ENCODE results near the gene RASSF4. TPM values are rescaled to one million over a fixed set of nuclear protein-coding genes. Genes with fewer than 3 reads are reported as not detected.
A peak's percentile ranks its signal among the peaks of the same experiment; 100 is the strongest.

The RASSF4 gene
- total RNA-seq, 1 experiment from 2014 or later = 9.1 TPM

DNA sequence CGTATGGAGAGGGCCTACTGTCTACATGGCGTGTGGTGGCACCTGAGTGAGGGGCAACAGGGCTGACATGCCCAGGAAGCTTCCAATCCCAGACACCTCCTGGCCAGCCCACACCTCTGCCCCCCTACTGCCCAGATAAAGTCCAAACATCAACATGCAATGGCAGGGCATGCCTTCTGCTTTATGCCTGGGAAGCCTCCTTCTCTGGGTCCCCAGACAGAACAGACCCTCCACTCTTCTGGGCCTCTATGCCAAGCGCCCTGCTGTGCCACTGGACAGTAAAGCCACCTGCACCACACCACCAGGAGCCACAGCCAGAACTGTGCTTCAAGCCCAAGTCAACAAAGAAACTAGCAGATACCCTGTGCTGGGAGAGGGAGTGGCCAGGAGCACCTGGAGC lies 36.0 kb upstream of the RASSF4 start:
- Histone ChIP-seq H3K36me3 (replicated peaks; ENCODE audit: control insufficient read depth, insufficient read depth, low read length) (no peaks in the 10 kb centered on the region), H3K27me3 (ENCODE audit: control insufficient read depth, insufficient read depth, low read length) (no peaks in the 10 kb centered on the region), H3K4me3 (ENCODE audit: insufficient read depth, low read depth, low read length) (no peak overlapping the region)
- no peak for DNase-seq

DNA sequence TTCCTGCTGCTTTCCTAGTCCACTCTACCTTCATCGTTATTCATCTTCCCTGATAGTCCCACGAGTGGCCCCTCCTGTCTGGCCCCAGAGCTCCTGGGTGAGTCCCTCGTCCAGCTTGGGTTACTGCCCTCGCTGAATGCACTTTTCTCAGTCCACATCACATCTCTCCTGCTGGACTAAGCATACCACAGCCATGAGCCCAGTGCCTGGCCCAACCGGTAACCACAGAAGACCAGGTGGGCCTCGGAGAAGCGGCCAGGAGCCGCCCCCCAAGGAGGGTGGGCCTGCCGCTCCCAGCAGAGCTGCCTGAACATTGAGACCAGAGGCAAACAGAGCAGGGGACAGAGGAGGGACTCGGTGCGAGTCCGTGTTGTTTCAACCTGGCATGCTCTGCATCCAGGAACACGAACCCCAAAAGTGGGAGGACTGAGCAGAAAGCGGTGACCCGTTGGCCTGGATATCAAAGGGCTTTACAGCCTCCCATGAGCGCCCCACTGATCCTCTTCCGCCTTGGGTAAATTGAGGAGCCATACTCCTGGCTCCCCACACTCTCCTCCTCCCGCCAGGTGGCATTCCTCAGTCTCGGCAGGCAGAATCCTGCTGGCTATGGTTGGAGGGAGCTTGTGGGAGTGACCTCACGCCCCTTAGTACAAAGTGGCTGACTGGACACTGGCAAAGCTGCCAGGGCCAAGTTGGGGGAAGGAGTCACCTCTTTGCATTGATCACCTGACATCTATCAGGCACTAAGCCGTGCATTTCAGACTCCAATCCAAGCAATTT lies 35.2 kb upstream of the RASSF4 start:
- DNase-seq = peak; percentile 44
- H3K27me3 ChIP-seq (ENCODE audit: control insufficient read depth, insufficient read depth, low read length) = no peaks in the 10 kb centered on the region
- H3K4me3 ChIP-seq (ENCODE audit: insufficient read depth, low read depth, low read length) = no peak overlapping the region
- no peaks in the 10 kb centered on the region for H3K36me3 ChIP-seq (replicated peaks; ENCODE audit: control insufficient read depth, insufficient read depth, low read length)

DNA sequence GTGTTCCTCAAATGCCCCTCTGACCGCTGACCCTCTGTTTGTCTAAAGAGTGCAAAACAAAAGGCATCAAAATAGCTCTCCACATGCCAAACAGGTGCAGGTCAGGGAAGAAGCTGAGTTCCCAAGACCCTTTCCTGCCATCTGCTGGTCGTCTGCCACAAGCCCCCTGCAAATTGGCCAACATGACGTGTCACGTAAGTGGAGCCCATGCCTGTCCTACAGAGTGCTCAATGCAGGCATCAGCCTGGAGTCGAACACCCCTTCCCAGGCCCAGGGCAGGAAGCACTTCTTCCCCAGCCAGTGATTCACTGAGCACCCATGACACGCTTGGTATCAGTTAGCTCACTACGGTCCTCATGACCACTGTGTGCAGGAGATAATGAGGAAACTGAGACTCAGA lies 34.4 kb upstream of the RASSF4 start:
- H3K4me3 ChIP-seq (ENCODE audit: insufficient read depth, low read depth, low read length) = no peak overlapping the region
- no peaks in the 10 kb centered on the region for H3K36me3 ChIP-seq (replicated peaks; ENCODE audit: control insufficient read depth, insufficient read depth, low read length)
- H3K27me3 ChIP-seq (ENCODE audit: control insufficient read depth, insufficient read depth, low read length) = no peaks in the 10 kb centered on the region
- peak; percentile 88 for DNase-seq

DNA sequence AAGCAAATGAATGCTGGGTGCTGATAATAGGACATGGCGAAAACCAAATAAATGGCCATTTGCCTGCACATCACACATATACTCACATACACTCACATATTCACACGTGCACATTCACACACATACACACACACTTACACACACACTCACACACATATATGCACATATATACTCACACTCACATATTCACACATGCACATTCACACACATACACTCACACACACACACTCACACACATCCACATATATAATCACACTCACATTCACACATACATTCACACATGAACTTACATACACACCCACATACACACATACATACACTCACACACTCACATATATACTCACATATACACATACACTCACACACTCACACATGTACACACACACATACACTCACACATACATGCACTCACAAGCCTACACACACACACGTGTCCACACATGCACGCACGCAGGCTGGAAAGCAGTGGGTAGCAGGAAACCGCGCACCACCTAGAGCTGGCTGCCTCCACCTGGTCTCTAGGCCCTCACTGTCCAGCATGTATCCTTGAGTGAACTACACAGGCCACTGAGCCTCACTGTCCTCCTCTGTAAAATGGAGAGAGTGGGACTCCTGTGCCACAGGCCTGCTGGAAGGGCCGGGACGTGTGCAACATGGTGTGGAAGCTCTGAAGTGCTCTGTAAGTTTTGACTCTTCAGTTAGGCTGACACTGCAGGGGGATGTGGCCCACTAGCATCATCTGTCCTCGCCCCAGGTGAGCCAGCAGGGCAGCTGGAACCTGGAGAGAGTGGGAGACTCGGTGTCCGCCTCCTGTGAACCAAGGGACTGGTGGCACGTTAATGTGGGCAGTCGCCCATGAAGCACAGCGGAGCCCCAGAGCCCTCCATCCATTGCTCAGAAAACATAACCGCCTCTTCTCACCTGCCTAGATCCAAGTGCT lies 33.5 kb upstream of the RASSF4 start:
- Histone ChIP-seq H3K36me3 (replicated peaks; ENCODE audit: control insufficient read depth, insufficient read depth, low read length) (no peaks in the 10 kb centered on the region), H3K27me3 (ENCODE audit: control insufficient read depth, insufficient read depth, low read length) (no peaks in the 10 kb centered on the region)
- no peak for DNase-seq

DNA sequence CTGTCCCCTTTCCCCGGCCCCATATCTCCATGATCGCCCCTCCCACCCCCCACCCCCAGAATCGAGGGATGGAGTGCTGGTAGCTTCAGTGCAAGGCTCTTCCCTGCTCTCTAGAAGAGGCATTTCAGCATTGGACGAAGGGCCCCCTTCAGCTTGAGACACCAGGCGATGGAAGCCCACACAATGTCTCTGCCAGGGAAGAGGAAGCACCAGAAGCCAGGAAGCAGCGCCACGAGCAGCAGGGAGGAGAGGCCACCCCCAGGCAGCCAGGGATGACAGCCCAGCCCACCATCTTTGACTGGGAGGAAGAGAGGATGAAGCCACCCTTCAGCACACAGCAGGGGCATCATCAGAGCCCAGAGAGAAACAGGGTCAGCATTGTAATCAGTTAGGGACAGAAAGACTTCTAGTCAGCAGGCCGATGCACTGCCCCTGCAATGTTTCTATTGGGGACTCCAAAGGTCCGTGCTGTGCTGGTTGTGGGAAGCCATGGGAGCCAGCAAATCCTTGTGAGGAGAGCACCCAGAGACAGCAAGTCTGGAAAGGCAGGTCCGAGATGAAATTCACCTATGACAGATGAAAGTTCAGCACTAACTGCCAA lies 32.8 kb upstream of the RASSF4 start:
- Histone ChIP-seq H3K36me3 (replicated peaks; ENCODE audit: control insufficient read depth, insufficient read depth, low read length) (no peaks in the 10 kb centered on the region), H3K4me3 (ENCODE audit: insufficient read depth, low read depth, low read length) (no peak overlapping the region), H3K27me3 (ENCODE audit: control insufficient read depth, insufficient read depth, low read length) (no peaks in the 10 kb centered on the region)
- DNase-seq = peak; percentile 22

More for the DNA sequence above, 33.5 kb upstream of the RASSF4 start:
- H3K4me3 ChIP-seq (ENCODE audit: insufficient read depth, low read depth, low read length) = no peak overlapping the region

DNA sequence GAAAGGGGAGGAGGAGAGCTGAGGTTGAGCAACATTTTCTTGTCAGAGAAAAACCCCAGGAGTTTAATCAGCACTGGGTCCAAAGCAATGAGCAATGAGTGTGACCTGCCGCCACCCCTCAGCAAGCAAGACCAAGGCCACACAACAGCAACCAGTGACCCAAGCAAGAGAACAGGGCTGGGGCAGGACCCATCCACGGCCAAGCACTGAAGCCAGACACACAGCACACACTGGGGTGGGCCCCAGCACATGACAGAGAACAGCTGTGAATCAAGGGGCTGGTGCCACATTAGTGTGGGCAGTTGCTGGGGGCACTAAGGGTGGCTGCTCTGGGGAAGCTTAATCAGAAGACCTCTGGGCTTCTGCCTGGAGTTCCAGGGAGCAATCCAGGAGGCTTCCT lies 32.2 kb upstream of the RASSF4 start:
- Histone ChIP-seq H3K27me3 (ENCODE audit: control insufficient read depth, insufficient read depth, low read length) (no peaks in the 10 kb centered on the region), H3K4me3 (ENCODE audit: insufficient read depth, low read depth, low read length) (no peak overlapping the region), H3K36me3 (replicated peaks; ENCODE audit: control insufficient read depth, insufficient read depth, low read length) (no peaks in the 10 kb centered on the region)
- peak; percentile 8 for DNase-seq

DNA sequence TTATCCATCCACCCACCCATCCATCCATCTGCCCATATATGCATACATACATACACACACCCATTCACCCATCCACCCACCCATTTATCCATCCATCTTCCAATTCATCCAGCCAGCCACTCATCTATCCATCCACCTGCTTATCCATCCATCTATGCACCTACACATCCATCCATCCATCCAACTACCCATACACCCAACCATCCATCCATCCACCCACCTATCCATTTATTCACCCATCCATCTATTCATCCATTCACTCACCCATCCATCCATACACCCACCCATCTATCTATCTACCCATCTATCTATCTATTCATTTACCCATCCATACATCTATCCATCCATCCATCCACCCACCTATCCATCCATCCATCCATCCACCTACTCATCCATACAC lies 31.1 kb upstream of the RASSF4 start:
- no peak for DNase-seq
- Histone ChIP-seq H3K36me3 (replicated peaks; ENCODE audit: control insufficient read depth, insufficient read depth, low read length) (no peaks in the 10 kb centered on the region), H3K27me3 (ENCODE audit: control insufficient read depth, insufficient read depth, low read length) (no peaks in the 10 kb centered on the region), H3K4me3 (ENCODE audit: insufficient read depth, low read depth, low read length) (no peak overlapping the region)

DNA sequence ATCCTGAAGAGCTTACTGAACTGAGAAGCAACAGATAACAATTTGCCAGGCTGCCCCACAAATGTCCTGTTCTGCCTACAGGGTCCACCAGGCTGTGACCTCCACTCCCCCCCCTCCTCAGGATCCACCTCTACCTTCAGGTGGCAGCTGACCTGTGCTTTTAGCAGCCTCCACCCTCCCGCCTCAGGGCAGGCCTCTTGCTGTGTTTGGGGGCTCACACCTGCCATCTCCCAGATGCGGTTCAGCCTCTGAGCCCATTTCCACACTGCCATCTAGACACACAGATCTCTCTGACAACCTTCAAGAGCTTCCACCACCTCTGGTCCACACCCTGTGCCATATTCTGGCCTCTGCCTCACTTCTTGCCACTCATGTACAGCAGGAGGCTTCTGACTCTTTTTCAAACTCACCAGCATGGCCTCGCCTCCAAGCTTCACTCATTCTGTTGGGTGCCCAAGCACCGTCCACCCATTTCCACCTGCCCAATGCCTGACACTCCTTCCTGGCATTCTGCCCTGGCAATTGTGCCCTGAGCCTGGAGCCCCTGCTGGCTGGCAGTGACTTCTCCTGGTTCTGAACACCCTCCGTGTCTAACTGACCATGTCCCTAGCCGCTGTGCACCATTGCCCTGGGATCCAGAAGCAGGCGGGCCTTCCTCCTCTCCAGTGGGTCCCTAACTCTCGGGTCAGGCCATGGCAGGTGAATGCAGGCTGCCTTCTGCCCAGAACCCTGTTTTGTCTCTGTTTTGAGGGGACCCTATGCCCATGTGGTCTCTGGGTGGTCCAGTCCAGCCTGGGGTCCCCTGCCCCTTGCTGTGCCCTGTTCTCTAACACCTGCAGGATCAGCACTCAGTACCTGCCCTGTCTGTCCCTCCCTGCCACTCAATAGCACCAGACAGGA lies 30.0 kb upstream of the RASSF4 start:
- H3K27me3 ChIP-seq (ENCODE audit: control insufficient read depth, insufficient read depth, low read length) = no peaks in the 10 kb centered on the region
- no peak overlapping the region for H3K4me3 ChIP-seq (ENCODE audit: insufficient read depth, low read depth, low read length)
- H3K36me3 ChIP-seq (replicated peaks; ENCODE audit: control insufficient read depth, insufficient read depth, low read length) = no peaks in the 10 kb centered on the region
- DNase-seq = no peak

DNA sequence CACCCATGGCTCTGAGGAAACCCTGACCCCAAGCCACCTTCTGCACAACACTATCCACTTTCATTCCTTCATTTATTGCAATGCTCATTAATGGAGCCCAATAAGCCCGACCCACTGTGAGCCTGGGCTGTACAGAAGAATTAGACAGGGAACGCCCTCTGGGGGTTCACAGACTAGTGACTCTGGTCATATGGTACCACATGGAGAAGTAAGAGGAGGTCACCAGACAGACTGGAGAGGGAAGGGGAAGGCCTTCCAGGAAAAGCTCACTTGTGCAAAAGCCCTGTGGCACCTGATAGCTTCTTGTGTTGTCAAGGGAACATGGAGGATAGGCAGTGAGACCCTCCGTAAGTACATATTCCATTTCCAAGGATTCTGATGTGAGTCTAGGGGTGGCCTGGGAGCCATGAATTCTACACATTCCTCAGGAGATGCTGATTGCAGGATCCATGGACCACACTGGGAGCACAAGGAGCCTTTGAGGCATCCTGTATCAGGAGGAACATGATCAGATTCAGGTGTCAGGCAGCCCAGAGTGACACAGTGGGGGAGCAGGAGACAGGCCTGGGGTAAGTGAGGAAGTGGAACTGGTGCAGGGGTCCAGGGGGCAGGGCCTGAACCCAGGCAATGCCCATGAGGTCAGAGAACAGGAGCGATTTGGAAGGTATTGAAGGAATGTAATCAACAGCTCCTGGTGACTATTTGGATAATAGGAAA lies 28.5 kb upstream of the RASSF4 start:
- no peak for DNase-seq
- no peak overlapping the region for H3K4me3 ChIP-seq (ENCODE audit: insufficient read depth, low read depth, low read length)
- H3K36me3 ChIP-seq (replicated peaks; ENCODE audit: control insufficient read depth, insufficient read depth, low read length) = no peaks in the 10 kb centered on the region
- no peaks in the 10 kb centered on the region for H3K27me3 ChIP-seq (ENCODE audit: control insufficient read depth, insufficient read depth, low read length)

DNA sequence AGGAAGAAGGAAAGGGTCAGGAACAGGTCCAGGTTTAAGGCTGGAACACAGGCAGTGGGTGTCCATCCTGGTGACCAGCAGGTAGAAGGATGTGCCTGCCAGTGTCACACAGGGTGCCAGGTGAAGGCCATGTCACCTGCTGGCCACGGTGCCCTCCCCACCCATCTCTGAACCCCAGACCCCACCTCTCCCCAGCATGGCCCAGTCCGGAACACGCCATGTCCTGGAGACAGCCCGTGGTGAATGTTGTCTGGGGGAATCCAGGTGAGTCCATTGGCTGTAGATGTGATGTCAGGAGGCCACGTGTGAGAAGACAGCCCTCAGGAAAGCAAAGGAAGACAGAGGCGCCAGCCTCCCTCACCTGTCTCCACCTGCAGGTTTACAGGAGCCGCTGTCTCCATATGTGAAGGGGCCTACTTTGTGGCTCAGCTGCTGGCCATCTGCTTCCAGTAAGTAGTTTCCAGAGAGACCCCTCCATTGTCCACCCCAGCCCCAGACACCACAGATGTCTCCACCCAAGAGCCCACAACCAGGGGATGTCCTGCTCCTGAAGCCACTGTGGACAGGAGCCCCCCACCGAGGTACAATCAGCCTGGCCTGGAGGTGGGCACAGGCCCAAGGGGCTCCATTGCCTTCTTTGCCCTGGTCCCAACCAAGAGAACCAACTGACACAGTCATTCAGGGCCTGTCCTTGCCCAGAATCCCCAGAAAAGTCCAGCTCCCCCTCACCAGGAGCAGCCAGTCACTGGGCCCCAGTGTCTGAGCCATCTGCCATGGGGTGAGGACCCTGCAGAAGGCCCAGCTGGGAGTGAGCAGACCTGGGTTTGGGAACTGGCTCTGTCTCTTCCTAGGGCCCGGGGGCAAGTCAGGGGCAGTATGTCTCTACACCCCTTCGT lies 27.7 kb upstream of the RASSF4 start:
- no peaks in the 10 kb centered on the region for H3K27me3 ChIP-seq (ENCODE audit: control insufficient read depth, insufficient read depth, low read length)
- no peaks in the 10 kb centered on the region for H3K36me3 ChIP-seq (replicated peaks; ENCODE audit: control insufficient read depth, insufficient read depth, low read length)
- DNase-seq = no peak
- no peak overlapping the region for H3K4me3 ChIP-seq (ENCODE audit: insufficient read depth, low read depth, low read length)

DNA sequence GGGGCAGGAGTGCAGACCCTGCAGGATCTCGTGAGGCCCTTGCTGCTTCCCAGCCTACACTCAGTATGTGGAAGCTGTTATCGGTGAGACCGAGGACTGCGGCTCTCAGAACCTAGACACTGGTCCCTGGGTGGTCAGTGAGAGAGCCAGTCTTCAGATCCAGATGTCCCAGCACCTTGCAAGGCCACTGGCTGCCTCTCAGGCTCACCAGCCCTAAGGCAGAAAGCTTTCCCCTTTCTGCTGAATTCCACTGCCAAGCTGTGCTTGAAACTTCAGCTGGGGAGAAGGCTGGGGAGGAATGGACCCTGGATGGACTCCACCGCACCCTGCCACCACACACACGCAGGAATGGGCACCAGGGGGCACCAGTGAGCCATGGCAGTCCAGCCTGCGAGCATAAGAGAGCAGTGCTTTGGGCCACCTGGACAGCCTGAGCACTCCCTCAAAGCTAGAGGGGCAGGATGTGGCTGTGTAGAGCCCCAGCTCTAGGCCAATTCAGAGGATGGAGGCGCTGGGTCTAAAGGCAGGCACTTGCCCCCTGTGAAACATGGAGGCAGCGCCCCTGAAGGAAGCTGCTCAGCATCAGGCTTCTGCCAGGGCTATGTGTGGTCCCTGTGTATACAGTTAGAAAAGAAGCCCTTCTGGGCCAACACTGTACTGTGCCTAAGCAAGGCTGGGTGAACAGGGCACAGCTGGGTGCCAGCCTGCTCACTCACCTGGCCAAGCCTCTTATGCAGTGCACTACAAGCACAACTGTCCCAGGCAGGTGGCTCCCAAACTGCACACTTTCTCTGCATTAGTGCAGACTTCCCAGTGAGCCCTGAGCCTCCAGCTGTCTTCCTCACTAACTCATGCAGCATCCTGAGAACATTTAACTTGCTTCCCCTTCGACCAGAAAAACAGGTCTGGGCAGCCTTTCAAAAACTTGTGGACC lies 26.8 kb upstream of the RASSF4 start:
- Histone ChIP-seq H3K36me3 (replicated peaks; ENCODE audit: control insufficient read depth, insufficient read depth, low read length) (no peaks in the 10 kb centered on the region), H3K4me3 (ENCODE audit: insufficient read depth, low read depth, low read length) (no peak overlapping the region), H3K27me3 (ENCODE audit: control insufficient read depth, insufficient read depth, low read length) (no peaks in the 10 kb centered on the region)
- peak; percentile 89 for DNase-seq

Measured in H7 (cell line).